Ovary (tissue), 9 donors: Measurements from ENCODE around the gene ZNF280B. TPM values are rescaled to one million over a fixed set of nuclear protein-coding genes. Genes with fewer than 3 reads are reported as not detected.

ENCODE experiments used
- DNase-seq, 5 donors: peaks; one replicate each; pipeline ENCODE4 v3.0.0-alpha.2; 2019 to 2020
- H3K27ac ChIP-seq, 2 donors: fragments of 200-600 bp; one replicate each; pipeline versions ENCODE4 v1.5.1 to v1.8.0; 2019 to 2022
- H3K27me3 ChIP-seq: fragments of 200-600 bp; one replicate; pipeline ENCODE4 v1.8.0; 2022
- H3K36me3 ChIP-seq: fragments of 200-600 bp; sonication (generic); one replicate; pipeline ENCODE4 v1.5.1; 2019
- H3K4me1 ChIP-seq: one replicate; pipeline ENCODE4 v1.8.1; 2013; ENCODE audit warnings: mild to moderate bottlenecking, moderate library complexity; ENCODE audit not compliant: insufficient read depth
- H3K4me3 ChIP-seq: fragments of 200-600 bp; sonication (generic); one replicate; pipeline ENCODE4 v1.5.1; 2017
- H3K9me3 ChIP-seq, 2 donors: fragments of 200-600 bp in 1 of 2; sonication (generic) in 1 of 2; one replicate each; pipeline versions ENCODE4 v1.5.1 to v1.8.1; 2013 to 2019; ENCODE audit warnings: mild to moderate bottlenecking in 1 of 2, moderate library complexity in 1 of 2
- EP300 ChIP-seq: sonication (generic); formaldehyde crosslinking; IDR thresholded peaks from one replicate; pipeline ENCODE4 v1.6.1; 2017; ENCODE audit warnings: antibody characterized with exemption
- POLR2A ChIP-seq: fragments of 450-650 bp; IDR thresholded peaks from one replicate; pipeline ENCODE4 v1.6.1; 2017; ENCODE audit warnings: antibody characterized with exemption, mild to moderate bottlenecking, moderate library complexity
- WGBS, 3 donors: extraction: QIAGEN DNeasy Blood & Tissue Kit in 1 of 3; methylation state at CpG; one replicate each; pipeline versions ENCODE4 v1.1.5 to v1.1.7; 2013 to 2017; 5-methylcytosine and 5-hydroxymethylcytosine counted together
- intact Hi-C, 4 donors: fragments of 100-400 bp; cut with DNase I; formaldehyde crosslinking; loops; one replicate each; pipeline versions ENCODE4 v1.11.0 to v1.15.1; 2022 to 2023
- polyA plus RNA-seq, 2 donors: library from polyadenylated mRNA; stranded (reverse); fragments of 200-250 nt in 1 of 2; fragments of 350-450 nt in 1 of 2; fragmentation: Illumina TruSeq in 1 of 2; extraction: RNeasy Lipid Tissue Mini Kit (QIAGEN cat#74804) in 1 of 2; gene quantifications; one replicate each; pipeline ENCODE4 v1.2.3, GENCODE V29; 2013 to 2014
- total RNA-seq, 7 donors: library from RNA; depleted of rRNA in 2 of 7; stranded (reverse); fragments of >200 nt in 2 of 7; fragmentation: NEBNext Ultra II Directional in 3 of 7; extraction: Animal tissue kit (Norgen Biotek cat#: 25700) in 3 of 7; gene quantifications; one replicate each; pipeline versions ENCODE4 v1.1.0 to v1.2.4, GENCODE V29; 2016 to 2023
- TF ChIP-seq, protein P1 (sequence below), 3 donors: fragments of 450-650 bp in 2 of 3; fragments of 200-600 bp in 1 of 3; IDR thresholded peaks; one replicate each; pipeline versions ENCODE4 v1.5.1 to v1.8.0; 2016 to 2022; ENCODE audit warnings: antibody characterized with exemption in 3 of 3, mild to moderate bottlenecking in 1 of 3
- donor health status: DM: no; HTN: no; CAD: no; lungs with moderate emphysema.
- donor health status: DM: no; HTN: no; CAD: no.
- donor health status: Bipolar disorder and iron deficiency.
- donor health status: DM: yes; HTN: yes; CAD: no.
- donor health status: DM: no; HTN: no; CAD: no.
- donor health status: DM: yes; HTN: yes; CAD: no.

The ZNF280B gene
- total and polyA plus RNA-seq, 9 donors, result 0.72 to 4.0 (median 2.3) TPM

DNA sequence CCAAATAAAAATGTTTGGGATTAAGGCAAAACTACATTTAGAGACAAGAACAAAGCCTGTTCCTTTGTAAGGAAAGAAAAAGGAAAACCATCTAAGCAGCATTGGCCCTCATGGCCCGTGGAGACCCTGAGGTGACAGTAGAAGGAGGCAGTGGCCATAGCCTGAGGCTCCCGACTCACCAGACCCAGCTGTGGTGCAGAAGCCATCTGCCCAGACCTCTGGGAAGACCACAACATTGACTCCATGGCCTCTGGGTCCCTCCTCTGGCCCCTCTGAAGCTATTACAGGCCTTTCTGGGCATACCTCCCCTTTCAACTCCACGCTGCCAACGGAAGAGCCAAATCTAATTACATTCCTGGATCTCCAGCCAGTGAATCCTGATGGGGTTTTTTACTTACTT lies 44.1 kb upstream of the ZNF280B start:
- 59 to 77% (median 64%) methylated on average over 4 of the region's 4 CpGs for WGBS, 3 donors
- DNase-seq, result no peak

DNA sequence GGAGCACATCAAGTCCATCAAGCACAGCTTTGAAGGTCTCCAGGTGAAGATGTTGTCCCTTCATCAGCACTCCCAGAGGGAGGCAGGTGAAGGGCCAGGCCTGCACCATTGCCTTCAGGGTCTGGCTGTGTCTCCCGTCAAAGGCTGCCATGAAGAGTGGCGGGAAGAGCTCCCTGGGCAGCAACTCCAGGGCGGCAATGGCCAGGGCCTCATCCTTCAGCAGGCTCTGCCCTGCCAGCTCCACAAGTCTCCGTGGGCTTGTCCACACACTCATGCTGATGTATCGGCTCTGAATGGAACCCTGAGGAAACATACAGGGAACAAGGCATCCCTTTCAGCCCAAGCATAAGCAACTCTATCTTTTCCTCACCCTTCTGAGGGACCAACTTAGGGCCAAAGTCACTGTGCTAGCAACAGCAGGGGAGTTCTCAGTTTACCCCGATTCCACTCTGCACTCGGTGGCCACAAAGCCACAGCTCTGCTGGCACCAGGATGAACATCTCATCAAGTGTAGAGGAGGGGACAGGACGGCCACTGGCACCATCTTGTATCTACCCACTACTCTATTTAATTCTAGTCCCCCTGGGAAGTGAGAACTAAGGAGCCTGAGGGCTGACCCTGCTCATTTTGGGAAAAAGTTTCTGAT lies 42.4 kb upstream of the ZNF280B start:
- 87 to 93% (median 92%) methylated on average over 8 of the region's 8 CpGs for WGBS, 3 donors
- intact Hi-C loops, result no loop called here
- TF ChIP-seq EP300 (no peak), POLR2A (no peak)
- TF ChIP-seq, protein P1, sequence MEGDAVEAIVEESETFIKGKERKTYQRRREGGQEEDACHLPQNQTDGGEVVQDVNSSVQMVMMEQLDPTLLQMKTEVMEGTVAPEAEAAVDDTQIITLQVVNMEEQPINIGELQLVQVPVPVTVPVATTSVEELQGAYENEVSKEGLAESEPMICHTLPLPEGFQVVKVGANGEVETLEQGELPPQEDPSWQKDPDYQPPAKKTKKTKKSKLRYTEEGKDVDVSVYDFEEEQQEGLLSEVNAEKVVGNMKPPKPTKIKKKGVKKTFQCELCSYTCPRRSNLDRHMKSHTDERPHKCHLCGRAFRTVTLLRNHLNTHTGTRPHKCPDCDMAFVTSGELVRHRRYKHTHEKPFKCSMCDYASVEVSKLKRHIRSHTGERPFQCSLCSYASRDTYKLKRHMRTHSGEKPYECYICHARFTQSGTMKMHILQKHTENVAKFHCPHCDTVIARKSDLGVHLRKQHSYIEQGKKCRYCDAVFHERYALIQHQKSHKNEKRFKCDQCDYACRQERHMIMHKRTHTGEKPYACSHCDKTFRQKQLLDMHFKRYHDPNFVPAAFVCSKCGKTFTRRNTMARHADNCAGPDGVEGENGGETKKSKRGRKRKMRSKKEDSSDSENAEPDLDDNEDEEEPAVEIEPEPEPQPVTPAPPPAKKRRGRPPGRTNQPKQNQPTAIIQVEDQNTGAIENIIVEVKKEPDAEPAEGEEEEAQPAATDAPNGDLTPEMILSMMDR (IDR thresholded peaks at IDR 0.05), result no peak

More for the DNA sequence above, 44.1 kb upstream of the ZNF280B start:
- no peaks in the 10 kb centered on the region for H3K36me3 ChIP-seq
- H3K4me1 ChIP-seq, result no peaks in the 10 kb centered on the region
- H3K9me3 ChIP-seq, result no peaks in the 10 kb centered on the region
- no peaks in the 10 kb centered on the region for H3K27me3 ChIP-seq
- intact Hi-C loops, result no loop called here
- no peak for TF ChIP-seq POLR2A
- TF ChIP-seq, protein P1 (IDR thresholded peaks at IDR 0.05), result no peak
- no peak for TF ChIP-seq EP300
- H3K4me3 ChIP-seq, result no peak overlapping the region
- H3K27ac ChIP-seq, result no peak overlapping the region

DNA sequence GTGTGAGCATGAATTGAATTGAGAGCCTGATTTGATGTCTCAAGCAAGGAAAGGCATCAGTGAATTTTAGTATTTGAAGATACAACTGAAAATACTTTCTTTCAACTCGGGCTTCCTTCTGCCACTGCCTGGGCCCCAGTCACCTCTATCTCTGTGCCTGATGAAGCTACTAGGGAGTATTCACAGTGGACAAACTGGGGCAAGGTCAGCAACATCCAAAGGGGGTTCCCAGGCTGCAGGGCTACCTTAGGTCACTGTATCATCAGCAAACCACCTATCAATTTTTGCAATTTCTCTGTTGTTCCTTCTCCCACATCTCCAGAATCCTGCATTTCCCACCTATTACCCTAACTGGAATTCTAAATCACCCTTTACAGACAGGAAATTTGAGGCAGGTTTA lies 40.4 kb upstream of the ZNF280B start:
- H3K4me1 ChIP-seq, result no peaks in the 10 kb centered on the region
- no peaks in the 10 kb centered on the region for H3K36me3 ChIP-seq
- no peak overlapping the region for H3K4me3 ChIP-seq
- no peak overlapping the region for H3K27ac ChIP-seq
- H3K27me3 ChIP-seq, result no peaks in the 10 kb centered on the region
- intact Hi-C loops, result no loop called here
- no peak for DNase-seq
- no peaks in the 10 kb centered on the region for H3K9me3 ChIP-seq
- TF ChIP-seq EP300, result no peak
- TF ChIP-seq, protein P1 (IDR thresholded peaks at IDR 0.05), result no peak
- no peak for TF ChIP-seq POLR2A
- 41 to 65% (median 54%) methylated on average over 1 of the region's 1 CpG for WGBS, 3 donors

More for the DNA sequence above, 42.4 kb upstream of the ZNF280B start:
- Histone ChIP-seq H3K4me3 (no peak overlapping the region), H3K27me3 (no peaks in the 10 kb centered on the region), H3K9me3 (no peaks in the 10 kb centered on the region), H3K4me1 (no peaks in the 10 kb centered on the region), H3K27ac (no peak overlapping the region), H3K36me3 (no peaks in the 10 kb centered on the region)
- DNase-seq, result no peak

DNA sequence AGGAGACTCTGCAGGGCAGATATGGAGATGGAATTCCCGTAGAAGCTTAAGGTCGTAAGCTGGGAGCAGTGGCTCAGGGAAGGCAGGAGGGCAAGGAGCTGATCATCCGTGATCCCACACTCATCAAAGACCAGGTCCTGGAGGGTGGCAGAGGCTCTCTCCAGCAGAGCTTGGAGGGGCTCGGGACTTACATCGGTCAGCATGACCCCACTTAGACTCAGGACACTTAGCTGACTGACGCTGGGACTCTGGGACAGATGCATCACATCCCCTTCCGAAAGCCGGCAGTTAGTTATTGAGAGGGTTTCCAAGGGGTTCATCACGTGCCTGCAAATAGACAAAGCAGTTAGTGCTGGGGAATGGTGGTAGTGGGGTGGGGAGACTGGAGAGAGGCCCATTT lies 39.8 kb upstream of the ZNF280B start:
- Histone ChIP-seq H3K4me1 (no peaks in the 10 kb centered on the region), H3K27ac (no peak overlapping the region), H3K4me3 (no peak overlapping the region), H3K27me3 (no peaks in the 10 kb centered on the region), H3K36me3 (no peaks in the 10 kb centered on the region), H3K9me3 (no peaks in the 10 kb centered on the region)
- 64 to 76% (median 70%) methylated on average over 9 of the region's 9 CpGs for WGBS, 3 donors
- DNase-seq, result no peak
- TF ChIP-seq EP300 (no peak), POLR2A (no peak)
- TF ChIP-seq, protein P1 (IDR thresholded peaks at IDR 0.05), result no peak
- intact Hi-C loops, result no loop called here
